Fibroblast of skin of left quadriceps (primary cell): ENCODE data around the gene TOR4A.

Experiments used
- DNase-seq, 2 experiments: peaks; one replicate each; pipeline ENCODE4 v3.0.0-alpha.2; 2013; ENCODE audit warnings: low read depth in 2 of 2

TOR4A gene

DNA sequence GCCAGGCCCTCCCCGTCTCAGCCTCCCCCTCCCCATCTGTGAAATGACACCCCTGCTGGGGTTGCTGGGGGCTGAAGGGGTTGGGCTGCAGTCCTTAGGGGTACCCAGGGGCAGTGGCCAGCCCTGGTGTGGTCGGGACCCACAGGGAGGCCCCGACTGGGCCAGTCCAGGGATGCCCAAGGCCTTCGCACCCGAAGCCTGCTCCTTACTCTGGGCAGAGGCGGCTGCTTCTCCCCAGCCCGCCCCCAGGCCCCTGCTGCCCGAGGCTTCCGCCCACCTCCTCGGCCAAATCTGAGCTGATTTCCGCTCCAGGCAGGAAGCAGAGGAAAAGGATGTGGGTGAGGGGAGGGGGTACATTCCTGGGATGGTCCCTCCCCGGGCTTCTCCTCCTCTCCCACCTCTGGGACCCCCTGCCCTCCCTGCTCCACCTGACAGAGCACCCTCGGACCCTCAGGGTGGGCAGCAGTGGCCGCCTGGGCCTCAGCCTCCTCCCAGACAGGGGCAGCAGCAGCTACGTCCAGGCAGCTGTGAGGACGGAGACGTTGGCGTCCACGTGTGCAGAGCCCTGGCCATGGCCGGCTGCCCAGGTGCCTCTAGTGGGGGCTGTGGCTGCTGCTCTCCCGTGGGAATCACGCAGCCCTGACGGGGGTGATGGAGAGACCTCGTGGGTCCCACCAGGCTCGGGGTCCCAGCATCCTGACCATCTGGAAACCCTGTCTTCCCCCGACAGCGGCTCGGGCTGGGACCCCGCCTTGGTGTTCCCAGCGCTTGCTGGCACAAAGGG is 28.7 kb downstream of the TOR4A start:
- DNase-seq = no peak

- no peak for DNase-seq
These were observed 29.3 kb downstream of the TOR4A start for GRCh38 chr9:137306850-137307254.

DNA sequence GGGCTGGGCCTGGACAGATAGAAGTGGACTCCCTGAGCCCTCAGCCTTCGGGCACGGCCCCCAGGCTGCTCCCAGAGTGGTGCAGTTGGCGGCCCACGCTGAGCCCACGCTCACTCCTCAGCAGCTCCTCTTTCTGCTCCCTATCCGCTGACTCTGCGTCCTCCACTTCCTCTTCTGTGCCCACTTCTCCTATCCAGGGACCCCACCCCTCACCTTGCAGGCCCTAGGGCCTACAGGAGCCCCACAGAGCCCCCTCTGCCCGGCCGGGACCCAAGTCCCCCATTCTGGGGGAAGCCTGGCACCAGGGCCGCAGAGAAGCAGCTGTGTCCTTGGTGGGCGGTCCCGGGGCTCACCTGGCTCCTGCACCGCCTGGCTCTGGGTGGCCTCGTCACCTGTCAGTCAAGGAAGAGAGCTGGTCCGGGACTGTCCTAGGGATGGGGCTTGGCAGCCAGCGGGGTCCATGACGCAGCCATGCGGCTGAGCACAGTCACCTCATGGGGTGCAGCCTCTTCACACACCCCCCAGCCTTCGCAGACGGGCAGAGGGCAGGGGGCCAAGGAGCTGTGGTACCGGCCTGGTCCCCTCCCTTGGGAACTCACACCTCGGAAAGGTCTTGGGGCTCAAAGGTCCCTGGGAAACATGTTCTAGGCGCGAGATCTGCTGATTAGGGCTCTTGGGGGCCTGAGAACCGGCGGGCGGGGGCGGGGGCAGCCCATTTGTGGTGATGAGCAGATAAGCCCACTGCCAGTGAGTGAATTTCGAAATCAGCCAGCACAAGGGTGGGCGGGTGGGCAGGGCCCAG is 29.9 kb downstream of the TOR4A start:
- no peak for DNase-seq

DNA sequence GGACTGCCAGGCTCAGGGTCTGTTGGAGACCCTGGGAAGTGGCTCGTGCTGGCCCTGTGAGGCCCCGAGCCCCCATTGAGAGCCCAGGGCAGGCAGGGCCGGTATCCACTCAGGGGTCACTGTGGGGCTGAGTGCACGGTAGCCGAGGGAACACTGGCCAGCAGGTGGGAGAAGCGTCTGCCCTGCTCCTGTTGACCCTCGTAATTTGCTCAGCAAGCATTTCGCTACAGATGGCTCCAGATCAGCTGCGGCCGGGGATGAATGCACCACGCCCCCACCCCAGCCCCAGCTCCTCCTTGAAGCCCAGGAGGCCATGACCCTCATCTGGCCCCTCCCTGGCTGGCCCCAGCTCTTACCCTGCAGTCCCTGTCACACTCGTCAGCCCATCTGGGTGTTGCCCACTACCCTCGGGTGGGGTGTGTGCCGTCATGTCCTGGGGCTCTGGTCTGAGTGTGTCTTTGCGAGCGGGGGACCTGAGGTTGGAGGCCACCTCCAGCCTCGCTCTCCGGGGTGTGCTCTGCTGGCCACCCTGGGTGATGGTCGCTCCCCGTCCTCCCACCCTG is 30.6 kb downstream of the TOR4A start:
- DNase-seq = no peak

GRCh38 chr9:137309368-137310188 is 32.1 kb downstream of the TOR4A start:
- no peak for DNase-seq

DNA sequence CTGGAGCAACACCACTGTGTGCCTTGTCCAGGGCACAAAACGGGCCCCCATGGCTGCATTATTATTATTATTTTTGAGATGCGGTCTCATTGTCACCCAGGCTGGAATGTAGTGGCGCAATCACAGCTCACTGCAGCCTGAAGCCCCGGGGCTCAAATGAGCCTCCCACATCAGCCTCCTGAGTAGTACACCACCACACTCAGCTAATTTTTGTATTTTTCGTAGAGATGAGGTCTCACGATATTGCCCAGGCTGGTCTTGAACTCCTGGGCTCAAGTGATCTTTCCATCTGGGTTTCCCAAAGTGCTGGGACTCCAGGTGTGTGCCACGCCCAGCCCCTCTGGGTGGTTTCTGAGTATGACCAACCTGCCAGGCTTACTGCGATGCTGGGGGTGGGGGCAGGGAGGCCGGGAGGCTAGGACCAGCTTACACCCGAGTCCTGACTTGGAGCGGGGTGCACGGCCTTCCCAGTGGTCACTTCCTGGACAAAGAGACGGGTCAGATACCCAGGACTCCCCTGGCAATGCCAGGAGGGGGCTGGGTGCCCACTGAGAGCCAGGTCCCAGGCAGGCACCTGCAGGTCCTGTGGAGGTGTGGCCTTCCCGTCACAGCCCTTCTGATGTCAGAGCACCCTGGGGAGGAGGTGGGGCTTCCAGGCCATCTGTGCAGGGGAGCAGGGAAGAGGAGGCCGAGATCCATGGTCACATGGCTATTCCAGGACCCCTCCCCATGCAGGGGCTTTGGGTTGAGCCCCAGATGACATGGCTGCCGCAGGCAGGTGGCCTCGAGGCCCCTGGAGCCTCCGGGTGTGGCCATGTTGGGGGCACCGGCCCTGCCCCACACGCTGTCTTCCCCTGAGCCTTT is 32.9 kb downstream of the TOR4A start:
- DNase-seq = no peak

DNA sequence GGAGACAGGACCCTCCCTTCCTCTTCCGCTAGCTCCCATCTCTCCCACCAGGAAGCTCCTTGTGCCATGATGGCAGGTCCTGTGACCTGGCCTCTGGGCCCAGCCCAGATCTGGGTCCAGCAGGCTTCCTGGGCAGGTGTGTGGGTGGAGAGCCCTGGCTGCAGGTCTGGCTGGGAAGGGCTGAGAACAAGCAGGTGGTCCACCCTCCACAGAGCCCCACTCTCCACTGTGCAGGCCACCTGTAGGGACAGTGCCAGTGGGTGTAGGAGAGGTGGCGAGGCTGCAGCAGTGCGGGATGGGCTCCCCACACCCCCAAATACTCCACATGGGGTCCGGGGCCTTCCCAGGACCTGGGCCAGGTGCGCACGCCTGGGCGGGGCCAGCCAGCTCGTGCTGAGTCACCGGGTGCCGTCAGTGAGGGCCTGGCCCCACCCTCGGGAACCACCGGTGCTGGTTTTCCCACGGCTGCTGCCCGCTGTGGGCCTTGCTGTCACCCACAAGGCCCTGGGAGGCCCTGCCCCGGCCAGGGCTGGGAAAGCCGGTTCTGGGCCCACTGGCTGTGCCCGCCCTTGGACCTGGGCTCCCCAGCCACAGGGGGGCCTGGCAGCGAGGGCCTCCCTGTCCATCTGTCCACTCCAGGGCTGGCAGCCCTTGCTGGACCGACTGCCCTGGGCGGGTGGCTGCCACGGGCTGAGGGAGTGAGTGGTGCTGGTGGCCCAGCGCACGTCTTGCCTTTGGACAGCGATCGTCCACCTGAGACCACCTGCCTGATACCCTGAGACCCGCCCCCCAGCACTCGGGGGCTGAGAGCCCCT is 33.9 kb downstream of the TOR4A start:
- no peak for DNase-seq

DNA sequence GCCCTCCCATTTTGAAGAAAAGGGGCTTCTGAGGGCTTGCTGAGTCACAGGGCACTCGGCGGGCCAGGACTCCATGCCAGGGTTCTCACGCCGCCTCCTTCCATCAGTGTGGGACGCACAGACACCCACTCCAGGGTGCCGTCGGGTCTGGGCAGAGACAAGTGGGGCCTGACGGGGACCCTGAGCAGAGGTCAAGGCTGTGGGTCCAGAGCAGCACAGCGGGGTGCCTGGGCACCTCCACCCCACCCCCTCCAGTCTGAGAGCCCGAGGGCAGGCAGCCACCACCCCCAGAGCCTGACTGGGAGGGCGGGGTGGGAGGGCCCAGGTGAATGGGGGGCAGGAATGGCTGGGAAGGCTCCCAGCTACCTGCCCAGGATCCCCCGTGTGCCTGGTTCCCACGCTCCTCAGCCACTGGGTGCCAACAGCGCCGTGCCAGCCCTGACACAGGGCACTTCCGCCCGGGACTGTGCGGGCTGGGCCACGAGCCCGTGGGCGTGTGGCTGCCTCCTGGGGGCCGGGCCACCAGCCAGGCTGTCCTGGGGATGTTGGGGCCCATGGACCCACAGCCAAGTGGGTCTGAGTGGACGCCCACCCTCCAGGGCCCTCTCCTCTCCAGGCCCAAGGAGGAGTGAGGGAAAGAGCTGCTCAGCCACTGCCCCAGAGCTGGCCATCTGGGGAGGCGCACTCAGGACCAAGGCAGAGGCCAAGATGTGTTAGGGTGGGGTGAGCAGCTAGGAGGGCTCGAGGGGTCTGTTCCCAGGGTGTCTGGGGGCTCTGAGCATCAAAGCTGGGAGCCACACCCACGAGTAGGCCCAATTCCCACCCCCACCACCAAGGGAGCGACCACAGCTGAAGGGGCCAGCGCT is 34.7 kb downstream of the TOR4A start:
- DNase-seq = no peak

- no peak for DNase-seq
These were observed 35.4 kb downstream of the TOR4A start for GRCh38 chr9:137312852-137313325.

GRCh38 chr9:137313326-137313936 is 35.9 kb downstream of the TOR4A start:
- DNase-seq = no peak

- DNase-seq = no peak
These were observed 36.5 kb downstream of the TOR4A start for GRCh38 chr9:137313956-137314560.

GRCh38 chr9:137314561-137315560 is 37.3 kb downstream of the TOR4A start:
- no peak for DNase-seq

GRCh38 chr9:137315581-137316011 is 38.1 kb downstream of the TOR4A start:
- no peak for DNase-seq

- no peak for DNase-seq
These were observed 38.8 kb downstream of the TOR4A start for GRCh38 chr9:137316012-137316981.

- DNase-seq = no peak
These were observed 39.6 kb downstream of the TOR4A start for GRCh38 chr9:137317021-137317717.
